SK-N-SH (cell line): ENCODE results near the gene TNIP2.

Source experiments
- CTCF ChIP-seq: fragments of 200-600 bp; sonication (generic); IDR thresholded peaks from 2 replicates; pipeline ENCODE4 v1.6.1; 2017; ENCODE audit warnings: antibody characterized with exemption, mild to moderate bottlenecking, moderate library complexity
- FOXM1 ChIP-seq: IDR thresholded peaks from 2 replicates; pipeline ENCODE4 v1.4.0; 2012; ENCODE audit warnings: low read depth, mild to moderate bottlenecking
- GABPA ChIP-seq: IDR thresholded peaks from 2 replicates; pipeline ENCODE4 v1.4.0; 2012; ENCODE audit warnings: low read depth, mild to moderate bottlenecking
- RFX5 ChIP-seq: IDR thresholded peaks from 2 replicates; pipeline ENCODE4 v1.6.1; 2012; ENCODE audit warnings: mild to moderate bottlenecking, improper control_type of control experiment, low read length
- SMC3 ChIP-seq: IDR thresholded peaks from 2 replicates; pipeline ENCODE4 v1.6.1; 2012; ENCODE audit warnings: low read depth, low read length, improper control_type of control experiment
- TAF1 ChIP-seq: IDR thresholded peaks from 2 replicates; pipeline ENCODE4 v1.6.1; 2012; ENCODE audit warnings: low read depth, mild to moderate bottlenecking, low read length, moderate library complexity, borderline replicate concordance
- USF2 ChIP-seq: fragments of 150-350 bp; IDR thresholded peaks from 2 replicates; pipeline ENCODE4 v1.6.1; 2017; ENCODE audit warnings: antibody characterized with exemption, low read length, low read depth, borderline replicate concordance
- TF ChIP-seq, protein P1 (sequence below): IDR thresholded peaks from 2 replicates; pipeline ENCODE4 v1.6.1; 2012; ENCODE audit warnings: mild to moderate bottlenecking, low read depth, low read length, moderate library complexity

DNA sequence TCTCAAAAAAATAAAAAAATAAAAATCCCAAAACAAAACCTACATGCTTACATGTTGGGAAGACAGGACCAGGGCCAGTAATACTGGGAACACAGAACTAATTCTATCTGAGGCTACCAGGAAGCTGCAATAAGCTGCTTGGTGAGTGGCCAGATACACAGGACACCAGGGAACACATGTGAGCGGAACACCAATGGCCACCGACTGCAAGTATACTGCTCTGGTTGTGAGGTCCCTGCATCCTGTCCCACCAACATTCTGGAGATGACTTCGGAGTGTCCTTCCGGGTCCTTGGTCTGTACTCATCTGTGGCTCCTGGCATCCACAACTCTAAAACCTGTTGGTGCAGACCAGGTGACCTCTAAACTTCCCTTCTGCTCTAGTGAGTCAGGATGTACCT lies 2.7 kb downstream of the TNIP2 start:
- TF ChIP-seq, protein P1, sequence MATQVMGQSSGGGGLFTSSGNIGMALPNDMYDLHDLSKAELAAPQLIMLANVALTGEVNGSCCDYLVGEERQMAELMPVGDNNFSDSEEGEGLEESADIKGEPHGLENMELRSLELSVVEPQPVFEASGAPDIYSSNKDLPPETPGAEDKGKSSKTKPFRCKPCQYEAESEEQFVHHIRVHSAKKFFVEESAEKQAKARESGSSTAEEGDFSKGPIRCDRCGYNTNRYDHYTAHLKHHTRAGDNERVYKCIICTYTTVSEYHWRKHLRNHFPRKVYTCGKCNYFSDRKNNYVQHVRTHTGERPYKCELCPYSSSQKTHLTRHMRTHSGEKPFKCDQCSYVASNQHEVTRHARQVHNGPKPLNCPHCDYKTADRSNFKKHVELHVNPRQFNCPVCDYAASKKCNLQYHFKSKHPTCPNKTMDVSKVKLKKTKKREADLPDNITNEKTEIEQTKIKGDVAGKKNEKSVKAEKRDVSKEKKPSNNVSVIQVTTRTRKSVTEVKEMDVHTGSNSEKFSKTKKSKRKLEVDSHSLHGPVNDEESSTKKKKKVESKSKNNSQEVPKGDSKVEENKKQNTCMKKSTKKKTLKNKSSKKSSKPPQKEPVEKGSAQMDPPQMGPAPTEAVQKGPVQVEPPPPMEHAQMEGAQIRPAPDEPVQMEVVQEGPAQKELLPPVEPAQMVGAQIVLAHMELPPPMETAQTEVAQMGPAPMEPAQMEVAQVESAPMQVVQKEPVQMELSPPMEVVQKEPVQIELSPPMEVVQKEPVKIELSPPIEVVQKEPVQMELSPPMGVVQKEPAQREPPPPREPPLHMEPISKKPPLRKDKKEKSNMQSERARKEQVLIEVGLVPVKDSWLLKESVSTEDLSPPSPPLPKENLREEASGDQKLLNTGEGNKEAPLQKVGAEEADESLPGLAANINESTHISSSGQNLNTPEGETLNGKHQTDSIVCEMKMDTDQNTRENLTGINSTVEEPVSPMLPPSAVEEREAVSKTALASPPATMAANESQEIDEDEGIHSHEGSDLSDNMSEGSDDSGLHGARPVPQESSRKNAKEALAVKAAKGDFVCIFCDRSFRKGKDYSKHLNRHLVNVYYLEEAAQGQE, result no peak
- TF ChIP-seq USF2 (no peak), CTCF (no peak), RFX5 (no peak), GABPA (no peak), FOXM1 (no peak), SMC3 (no peak), TAF1 (no peak)
